Measurements from ENCODE around the gene CADM1.

CADM1 gene

GRCh38 chr11:115348416-115348815 lies 155.8 kb downstream of the CADM1 start:
- no peak for DNase-seq (ENCODE audit: low read depth in 2 of 2)
- TF ChIP-seq, protein P1, sequence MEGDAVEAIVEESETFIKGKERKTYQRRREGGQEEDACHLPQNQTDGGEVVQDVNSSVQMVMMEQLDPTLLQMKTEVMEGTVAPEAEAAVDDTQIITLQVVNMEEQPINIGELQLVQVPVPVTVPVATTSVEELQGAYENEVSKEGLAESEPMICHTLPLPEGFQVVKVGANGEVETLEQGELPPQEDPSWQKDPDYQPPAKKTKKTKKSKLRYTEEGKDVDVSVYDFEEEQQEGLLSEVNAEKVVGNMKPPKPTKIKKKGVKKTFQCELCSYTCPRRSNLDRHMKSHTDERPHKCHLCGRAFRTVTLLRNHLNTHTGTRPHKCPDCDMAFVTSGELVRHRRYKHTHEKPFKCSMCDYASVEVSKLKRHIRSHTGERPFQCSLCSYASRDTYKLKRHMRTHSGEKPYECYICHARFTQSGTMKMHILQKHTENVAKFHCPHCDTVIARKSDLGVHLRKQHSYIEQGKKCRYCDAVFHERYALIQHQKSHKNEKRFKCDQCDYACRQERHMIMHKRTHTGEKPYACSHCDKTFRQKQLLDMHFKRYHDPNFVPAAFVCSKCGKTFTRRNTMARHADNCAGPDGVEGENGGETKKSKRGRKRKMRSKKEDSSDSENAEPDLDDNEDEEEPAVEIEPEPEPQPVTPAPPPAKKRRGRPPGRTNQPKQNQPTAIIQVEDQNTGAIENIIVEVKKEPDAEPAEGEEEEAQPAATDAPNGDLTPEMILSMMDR (IDR thresholded peaks at IDR 0.05; ENCODE audit: low read depth, low read length): no peak
- no peak overlapping the region for H3K4me3 ChIP-seq (replicated peaks in 1 of 2; ENCODE audit: low read depth in 2 of 2, low read length in 2 of 2)

GRCh38 chr11:115347106-115347505 lies 157.1 kb downstream of the CADM1 start:
- H3K4me3 ChIP-seq (replicated peaks in 1 of 2; ENCODE audit: low read depth in 2 of 2, low read length in 2 of 2): no peak overlapping the region
- TF ChIP-seq, protein P1 (IDR thresholded peaks at IDR 0.05; ENCODE audit: low read depth, low read length): no peak
- no peak for DNase-seq (ENCODE audit: low read depth in 2 of 2)

DNA sequence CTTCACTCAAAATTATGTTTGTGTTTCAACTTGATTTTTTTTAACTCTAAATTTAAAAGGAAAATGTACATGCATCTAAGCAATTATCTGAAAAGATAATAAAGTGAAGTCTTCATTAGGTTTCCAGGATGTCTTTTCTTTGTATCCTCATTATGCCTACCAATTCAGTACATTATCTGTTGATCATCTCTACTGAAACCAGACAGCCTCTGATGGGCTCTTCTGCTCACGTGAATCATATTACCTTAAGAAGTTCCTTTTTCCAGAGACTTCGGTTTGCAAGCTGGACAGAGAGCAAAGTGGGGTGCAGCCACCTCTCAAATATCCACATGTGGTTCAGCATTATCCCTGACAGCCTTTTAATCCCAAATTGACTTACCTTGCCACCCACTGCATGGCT lies 158.4 kb downstream of the CADM1 start:
- TF ChIP-seq, protein P1 (IDR thresholded peaks at IDR 0.05; ENCODE audit: low read depth, low read length): no peak
- H3K4me3 ChIP-seq (replicated peaks in 1 of 2; ENCODE audit: low read depth in 2 of 2, low read length in 2 of 2): no peak overlapping the region
- DNase-seq (ENCODE audit: low read depth in 2 of 2): no peak

- TF ChIP-seq, protein P1 (IDR thresholded peaks at IDR 0.05; ENCODE audit: low read depth, low read length): no peak
- no peak for DNase-seq (ENCODE audit: low read depth in 2 of 2)
- H3K4me3 ChIP-seq (replicated peaks in 1 of 2; ENCODE audit: low read depth in 2 of 2, low read length in 2 of 2): no peak overlapping the region
These were observed 158.9 kb downstream of the CADM1 start for GRCh38 chr11:115345361-115345760.

GRCh38 chr11:115344846-115345245 lies 159.4 kb downstream of the CADM1 start:
- TF ChIP-seq, protein P1 (IDR thresholded peaks at IDR 0.05; ENCODE audit: low read depth, low read length): no peak
- DNase-seq (ENCODE audit: low read depth in 2 of 2): no peak
- no peak overlapping the region for H3K4me3 ChIP-seq (replicated peaks in 1 of 2; ENCODE audit: low read depth in 2 of 2, low read length in 2 of 2)

- H3K4me3 ChIP-seq (replicated peaks in 1 of 2; ENCODE audit: low read depth in 2 of 2, low read length in 2 of 2): no peak overlapping the region
- TF ChIP-seq, protein P1 (IDR thresholded peaks at IDR 0.05; ENCODE audit: low read depth, low read length): no peak
- no peak for DNase-seq (ENCODE audit: low read depth in 2 of 2)
These were observed 162.1 kb downstream of the CADM1 start for GRCh38 chr11:115342142-115342541.

DNA sequence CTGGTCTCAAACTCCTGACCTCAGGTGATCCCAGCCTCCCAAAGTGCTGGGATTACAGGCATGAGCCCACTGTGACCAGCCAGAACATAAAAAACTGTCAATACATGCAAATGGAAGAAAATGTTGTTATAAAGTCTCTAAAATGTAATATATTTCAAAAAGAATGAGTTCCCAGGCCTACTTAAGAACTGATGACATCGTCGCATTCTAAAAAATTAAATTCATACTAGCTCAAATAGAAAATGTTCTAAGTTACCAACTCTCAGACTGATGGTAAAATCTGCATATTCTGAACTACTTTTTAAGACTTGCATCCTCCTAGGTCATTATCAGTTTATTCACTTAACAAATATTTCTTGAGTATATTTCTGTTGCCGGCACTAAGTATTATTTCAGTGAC lies 163.3 kb downstream of the CADM1 start:
- H3K4me3 ChIP-seq (replicated peaks in 1 of 2; ENCODE audit: low read depth in 2 of 2, low read length in 2 of 2): no peak overlapping the region
- no peak for DNase-seq (ENCODE audit: low read depth in 2 of 2)
- TF ChIP-seq, protein P1 (IDR thresholded peaks at IDR 0.05; ENCODE audit: low read depth, low read length): no peak

Data from cardiac fibroblast (primary cell).